GM23338 (cell line): ENCODE measurements around the gene SUPV3L1. TPM values are rescaled to one million over a fixed set of nuclear protein-coding genes. Genes with fewer than 3 reads are reported as not detected.

Experiments
- ATAC-seq: fragments of 200-7000 bp; cut with Tn5 transposase; 3 replicates; pipeline ENCODE4 v1.9.1; 2020
- DNase-seq: peaks from one replicate; pipeline ENCODE4 v3.0.0-alpha.2; 2015; ENCODE audit warnings: low spot score
- H2AFZ ChIP-seq: fragments of 200-600 bp; sonication (generic); 2 replicates; pipeline ENCODE4 v1.8.0; 2016; ENCODE audit warnings: antibody characterized with exemption, mild to moderate bottlenecking, moderate library complexity
- H3F3A ChIP-seq: fragments of 200-600 bp; sonication (generic); replicated peaks from 2 replicates; pipeline ENCODE4 v1.8.0; 2017; ENCODE audit warnings: antibody characterized with exemption, mixed run types, low read depth
- H3K27ac ChIP-seq: fragments of 200-600 bp; sonication (generic); 2 replicates; pipeline ENCODE4 v1.6.1; 2016; ENCODE audit warnings: low read depth
- H3K27me3 ChIP-seq: fragments of 200-600 bp; sonication (generic); 2 replicates; pipeline ENCODE4 v1.8.0; 2016; ENCODE audit warnings: mild to moderate bottlenecking, mixed run types, moderate library complexity; ENCODE audit not compliant: insufficient read depth
- H3K36me3 ChIP-seq: fragments of 200-600 bp; sonication (generic); 2 replicates; pipeline ENCODE4 v1.8.0; 2016; ENCODE audit warnings: mild to moderate bottlenecking; ENCODE audit not compliant: insufficient read depth
- H3K4me1 ChIP-seq: fragments of 200-600 bp; sonication (generic); 2 replicates; pipeline ENCODE4 v1.8.0; 2016; ENCODE audit warnings: mild to moderate bottlenecking, moderate library complexity; ENCODE audit not compliant: insufficient read depth
- H3K4me2 ChIP-seq: fragments of 200-600 bp; sonication (generic); 2 replicates; pipeline ENCODE4 v1.7.1; 2017; ENCODE audit warnings: mixed run types
- H3K4me3 ChIP-seq: fragments of 200-600 bp; sonication (generic); 2 replicates; pipeline ENCODE4 v1.6.1; 2016; ENCODE audit warnings: mixed run types
- H3K79me2 ChIP-seq: fragments of 200-600 bp; sonication (generic); replicated peaks from 2 replicates; pipeline ENCODE4 v1.8.0; 2017; ENCODE audit warnings: mild to moderate bottlenecking; ENCODE audit not compliant: insufficient read depth
- H3K9me2 ChIP-seq: fragments of 200-600 bp; sonication (generic); 2 replicates; pipeline ENCODE4 v1.8.0; 2017; ENCODE audit not compliant: insufficient read depth
- H4K20me1 ChIP-seq: fragments of 200-600 bp; sonication (generic); replicated peaks from 2 replicates; pipeline ENCODE4 v1.8.0; 2017; ENCODE audit warnings: mild to moderate bottlenecking; ENCODE audit not compliant: insufficient read depth
- H3K27ac Mint-ChIP-seq: 2 replicates; pipeline ENCODE4 v1.8.0; 2020; ENCODE audit warnings: inconsistent platforms, mild to moderate bottlenecking, moderate library complexity, mixed read lengths
- H3K27me3 Mint-ChIP-seq: 3 replicates; pipeline ENCODE4 v1.8.0; 2022; ENCODE audit warnings: low read depth, mild to moderate bottlenecking, moderate library complexity, mixed read lengths, inconsistent platforms; ENCODE audit not compliant: insufficient read depth, poor library complexity
- H3K36me3 Mint-ChIP-seq: 3 replicates; pipeline ENCODE4 v1.8.0; 2021; ENCODE audit warnings: low read depth, mild to moderate bottlenecking, inconsistent platforms, moderate library complexity, mixed read lengths
- H3K4me1 Mint-ChIP-seq: 3 replicates; pipeline ENCODE4 v1.8.0; 2020; ENCODE audit warnings: mild to moderate bottlenecking, inconsistent platforms, mixed read lengths
- H3K4me3 Mint-ChIP-seq: 3 replicates; pipeline ENCODE4 v1.8.0; 2021; ENCODE audit warnings: moderate library complexity, mild to moderate bottlenecking, inconsistent platforms, mixed read lengths
- H3K9me3 Mint-ChIP-seq: 3 replicates; pipeline ENCODE4 v1.8.0; 2020; ENCODE audit warnings: moderate library complexity, mild to moderate bottlenecking, inconsistent platforms, mixed read lengths
- CREB1 ChIP-seq: fragments of 250-450 bp; sonication (Bioruptor Pico); IDR thresholded peaks from 2 replicates; pipeline ENCODE4 v1.5.0; 2020; ENCODE audit warnings: low read depth, mild to moderate bottlenecking, moderate library complexity
- CTCF ChIP-seq, 2 experiments: fragments of 200-600 bp in 1 of 2; sonication (generic) in 1 of 2; conservative IDR thresholded peaks; 2 replicates each; pipeline versions ENCODE4 v1.5.1 to v1.6.1; 2016 to 2017; ENCODE audit warnings: antibody characterized with exemption in 2 of 2, low read depth in 2 of 2, mild to moderate bottlenecking in 2 of 2, moderate library complexity in 1 of 2
- ETS1 ChIP-seq: IDR thresholded peaks from 2 replicates; pipeline ENCODE4 v1.6.1; 2016; ENCODE audit warnings: antibody characterized with exemption
- EZH2 ChIP-seq: fragments of 200-600 bp; sonication (generic); IDR thresholded peaks from one replicate; pipeline ENCODE4 v1.8.0; 2017; ENCODE audit warnings: antibody characterized with exemption, mild to moderate bottlenecking, low read depth; ENCODE audit not compliant: unreplicated experiment
- EZH2phosphoT487 ChIP-seq: fragments of 200-600 bp; sonication (generic); IDR thresholded peaks from one replicate; pipeline ENCODE4 v1.8.1; 2018; ENCODE audit warnings: antibody characterized with exemption; ENCODE audit not compliant: unreplicated experiment
- JUNB ChIP-seq: IDR thresholded peaks from one replicate; pipeline ENCODE4 v1.6.1; 2016; ENCODE audit warnings: antibody characterized with exemption; ENCODE audit not compliant: unreplicated experiment
- NANOG ChIP-seq: IDR thresholded peaks from 2 replicates; pipeline ENCODE4 v1.6.1; 2016; ENCODE audit warnings: antibody characterized with exemption, borderline replicate concordance
- POLR2AphosphoS5 ChIP-seq: IDR thresholded peaks from 2 replicates; pipeline ENCODE4 v1.6.1; 2016; ENCODE audit warnings: antibody characterized with exemption, low read depth
- ZNF114 ChIP-seq: fragments of 250-450 bp; sonication (Bioruptor Pico); IDR thresholded peaks from 2 replicates; pipeline ENCODE4 v1.5.0; 2020; ENCODE audit warnings: mild to moderate bottlenecking, moderate library complexity
- ZNF331 ChIP-seq: fragments of 250-450 bp; sonication (Bioruptor Pico); IDR thresholded peaks from 2 replicates; pipeline ENCODE4 v1.5.0; 2020; ENCODE audit warnings: low read depth, mild to moderate bottlenecking, moderate library complexity
- ZNF462 ChIP-seq: fragments of 250-450 bp; sonication (Bioruptor Pico); IDR thresholded peaks from 2 replicates; pipeline ENCODE4 v1.5.0; 2020; ENCODE audit warnings: mild to moderate bottlenecking, moderate library complexity
- polyA plus RNA-seq: library from polyadenylated mRNA; unstranded; fragments of >200 nt; fragmentation: Nextera tagmentation; extraction: Ambion mirVana; gene quantifications from 2 replicates; pipeline ENCODE4 v1.2.1, GENCODE V29; 2016
- total RNA-seq: library from RNA; depleted of rRNA; stranded (reverse); fragments of >200 nt; shearing (Covaris generic); gene quantifications from 2 replicates; pipeline ENCODE4 v1.2.3, GENCODE V29; 2014

SUPV3L1 gene
- total and polyA plus RNA-seq, 2 experiments from 2014 or later = 29.9 to 45.2 TPM

GRCh38 chr10:69146759-69147158 is 33.3 kb upstream of the SUPV3L1 start (continued):
- TF ChIP-seq ETS1 (no peak), ZNF331 (CRISPR knock-in tag) (no peak)

- Histone ChIP-seq H2AFZ (no peak overlapping the region), H3F3A (no peaks in the 10 kb centered on the region), H3K27me3 (no peaks in the 10 kb centered on the region), H3K79me2 (peaks cover 37% of the 10 kb centered on the region), H3K4me1 (no peaks in the 10 kb centered on the region), H3K36me3 (no peaks in the 10 kb centered on the region), H4K20me1 (peaks cover 15% of the 10 kb centered on the region), H3K27ac (no peak overlapping the region), H3K4me2 (no peak overlapping the region), H3K4me3 (no peak overlapping the region), H3K9me2 (no peaks in the 10 kb centered on the region)
- Mint-ChIP-seq H3K4me1 (no peaks in the 10 kb centered on the region), H3K36me3 (no peaks in the 10 kb centered on the region), H3K27me3 (no peaks in the 10 kb centered on the region), H3K9me3 (no peaks in the 10 kb centered on the region), H3K4me3 (no peak overlapping the region), H3K27ac (no peak overlapping the region)
- ATAC-seq = no peak
- no peak for DNase-seq
- no peak for TF ChIP-seq EZH2
- no peak for TF ChIP-seq ZNF331 (CRISPR knock-in tag)
- TF ChIP-seq EZH2phosphoT487 = no peak
- no peak for TF ChIP-seq CREB1 (CRISPR knock-in tag)
- no peak for TF ChIP-seq NANOG
- no peak for TF ChIP-seq POLR2AphosphoS5
- no peak for TF ChIP-seq ZNF114 (CRISPR knock-in tag)
Observed at GRCh38 chr10:69151984-69152383, 28.1 kb upstream of the SUPV3L1 start.

- Mint-ChIP-seq H3K4me3 (no peak overlapping the region), H3K27ac (no peak overlapping the region), H3K9me3 (no peaks in the 10 kb centered on the region), H3K27me3 (no peaks in the 10 kb centered on the region), H3K4me1 (no peaks in the 10 kb centered on the region), H3K36me3 (peaks cover 6% of the 10 kb centered on the region)
- TF ChIP-seq CTCF (conservative IDR thresholded peaks at IDR 0.05; ENCODE audit: low read depth in 2 of 2) (no peak), CREB1 (CRISPR knock-in tag) (no peak), ZNF331 (CRISPR knock-in tag) (no peak), ZNF462 (CRISPR knock-in tag) (no peak), NANOG (no peak), POLR2AphosphoS5 (no peak), JUNB (no peak), ZNF114 (CRISPR knock-in tag) (no peak)
- H3K4me2 ChIP-seq = no peak overlapping the region
- DNase-seq = no peak
- H3F3A ChIP-seq = no peaks in the 10 kb centered on the region
- peaks cover 15% of the 10 kb centered on the region; the same call in 1 of the 2 replicates for H4K20me1 ChIP-seq
- H3K27me3 ChIP-seq = no peaks in the 10 kb centered on the region
- ATAC-seq = no peak
- peaks cover 5% of the 10 kb centered on the region; the same call in 1 of the 2 replicates for H3K36me3 ChIP-seq
- H2AFZ ChIP-seq = no peak overlapping the region
- H3K9me2 ChIP-seq = no peaks in the 10 kb centered on the region
- peaks cover 25% of the 10 kb centered on the region for H3K79me2 ChIP-seq
- no peaks in the 10 kb centered on the region for H3K4me1 ChIP-seq
- 0 out of 2 replicates have a peak overlapping the region, but pooled peaks have one; percentile 9 for H3K27ac ChIP-seq
- no peak overlapping the region for H3K4me3 ChIP-seq
Observed at GRCh38 chr10:69153227-69153626, 26.8 kb upstream of the SUPV3L1 start.
